Choroid plexus epithelial cell (primary cell): ENCODE results near the gene PTPN5.

Experiments
- DNase-seq: peaks from one replicate; pipeline ENCODE4 v3.0.0-alpha.2; 2010; ENCODE audit warnings: low read depth
- H3K4me3 ChIP-seq: 2 replicates; pipeline ENCODE4 v1.5.1; 2011; ENCODE audit warnings: low read depth, mild to moderate bottlenecking, control low read depth, low read length, moderate library complexity
- CTCF ChIP-seq: conservative IDR thresholded peaks from 2 replicates; pipeline ENCODE4 v1.5.1; 2011; ENCODE audit warnings: low read depth, mild to moderate bottlenecking, control low read depth, inconsistent platforms, low read length, moderate library complexity

PTPN5 gene

GRCh38 chr11:18798799-18799469 lies 7.3 kb upstream of the PTPN5 start:
- TF ChIP-seq CTCF: no peak
- H3K4me3 ChIP-seq: no peak overlapping the region
- DNase-seq: no peak

- no peak for TF ChIP-seq CTCF
- no peak for DNase-seq
- no peak overlapping the region for H3K4me3 ChIP-seq
These were observed 3.4 kb upstream of the PTPN5 start for GRCh38 chr11:18794956-18795355.

- no peak overlapping the region for H3K4me3 ChIP-seq
- no peak for DNase-seq
These were observed 1.2 kb upstream of the PTPN5 start for GRCh38 chr11:18792827-18793226.

GRCh38 chr11:18791969-18792628 lies 501 bp upstream of the PTPN5 start:
- H3K4me3 ChIP-seq: no peak overlapping the region
- no peak for TF ChIP-seq CTCF
- no peak for DNase-seq

More at GRCh38 chr11:18792827-18793226, 1.2 kb upstream of the PTPN5 start:
- no peak for TF ChIP-seq CTCF

- no peak for TF ChIP-seq CTCF
- no peak for DNase-seq
These were observed 753 bp downstream of the PTPN5 start for GRCh38 chr11:18790883-18791206.

GRCh38 chr11:18789942-18790341 lies 1.7 kb downstream of the PTPN5 start:
- no peak for TF ChIP-seq CTCF
- no peak overlapping the region for H3K4me3 ChIP-seq
- no peak for DNase-seq

More at GRCh38 chr11:18790883-18791206, 753 bp downstream of the PTPN5 start:
- no peak overlapping the region for H3K4me3 ChIP-seq

- no peak overlapping the region for H3K4me3 ChIP-seq
- no peak for DNase-seq
- TF ChIP-seq CTCF: no peak
These were observed 6.2 kb downstream of the PTPN5 start for GRCh38 chr11:18785411-18785810.
